ENCODE results near the gene ME1.

ME1 gene

DNA sequence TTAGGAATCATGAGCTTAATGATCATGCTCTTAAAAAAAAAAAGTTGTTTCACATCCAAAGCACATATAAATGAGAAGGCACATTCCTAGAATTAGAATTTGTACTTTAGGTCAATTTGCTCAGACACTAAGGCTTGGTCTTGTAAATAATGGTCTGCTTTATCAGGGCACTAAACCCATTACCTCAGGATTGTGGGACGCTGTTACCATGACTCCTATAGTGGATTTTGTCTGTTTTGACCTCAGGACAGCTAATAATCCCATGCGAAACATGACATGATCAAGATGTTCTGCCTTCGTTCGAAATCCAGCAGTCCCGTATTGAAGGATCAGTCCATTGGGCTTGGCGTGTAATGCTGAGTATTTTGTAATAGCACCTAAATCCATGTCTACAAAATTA is 240.2 kb downstream of the ME1 start:
- DNase-seq: no peak

DNA sequence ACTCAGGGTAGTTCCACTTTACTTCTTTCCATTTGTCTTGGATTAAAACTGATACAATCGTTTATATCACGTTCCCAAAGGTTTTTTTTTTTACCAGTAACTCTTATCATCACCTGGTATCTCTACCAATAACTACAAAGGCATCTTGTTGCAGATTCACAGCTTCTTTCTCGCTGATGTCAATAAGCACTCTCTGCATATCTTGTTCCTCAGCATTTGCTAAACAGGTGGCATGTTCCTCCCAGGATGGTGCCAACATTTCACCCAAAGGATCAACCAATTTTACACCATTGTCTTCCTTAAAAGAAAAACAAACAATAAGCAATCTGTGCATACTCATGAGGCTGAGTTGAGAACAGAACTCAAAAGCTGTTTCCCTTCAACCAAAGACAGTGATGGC is 242.3 kb downstream of the ME1 start:
- no peak for DNase-seq

DNA sequence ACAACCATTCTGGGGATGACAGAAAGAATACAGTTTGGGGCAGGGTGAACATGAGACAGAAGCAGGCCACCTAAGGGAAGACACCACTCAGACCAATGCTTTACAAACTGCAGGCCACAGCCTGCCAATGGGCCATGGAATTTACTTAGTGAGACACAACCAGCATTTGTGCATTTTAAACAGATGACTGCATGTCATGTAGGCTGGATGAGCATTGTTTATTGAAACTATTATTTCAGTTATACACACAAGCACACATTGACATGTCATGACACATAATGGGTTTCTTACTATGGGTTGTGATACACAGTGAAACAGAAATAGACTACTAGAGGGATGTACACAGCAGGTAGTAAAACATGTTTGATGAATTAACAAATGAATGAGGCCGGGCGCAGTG is 245.8 kb downstream of the ME1 start:
- no peak for DNase-seq

DNA sequence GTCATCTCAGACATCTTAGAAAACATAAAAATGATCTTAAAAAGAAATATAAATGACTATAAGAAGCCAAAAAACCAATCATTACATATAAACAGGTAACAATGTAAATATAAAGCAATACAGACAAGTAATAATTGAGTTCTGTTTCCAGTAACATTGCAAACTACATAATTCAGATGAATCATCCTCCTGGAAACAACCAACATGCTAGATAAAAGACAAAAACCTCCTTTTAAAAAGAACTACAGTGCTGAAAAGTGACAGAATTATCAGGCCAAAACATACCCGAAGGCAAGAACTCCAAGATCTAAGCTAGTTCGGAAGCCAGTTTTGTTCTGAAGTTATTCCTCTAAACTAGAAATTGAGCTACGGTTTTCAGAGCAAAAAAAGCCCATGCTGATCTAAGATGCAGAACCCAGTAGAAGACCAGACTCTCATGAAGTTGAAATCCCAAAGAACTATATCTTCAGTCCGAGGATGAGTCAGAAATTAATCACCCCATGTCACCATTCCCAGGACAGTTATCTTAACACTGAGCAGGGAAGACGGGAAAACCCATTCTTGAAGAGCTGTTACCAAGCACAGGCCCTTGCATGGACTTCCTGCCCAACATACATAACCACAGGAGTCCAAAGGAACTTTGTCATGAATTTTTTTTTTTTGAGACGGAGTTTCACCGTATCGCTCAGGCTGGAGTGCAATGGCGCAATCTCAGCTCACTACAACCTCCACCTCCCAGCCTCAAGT is 247.6 kb downstream of the ME1 start:
- DNase-seq: no peak

DNA sequence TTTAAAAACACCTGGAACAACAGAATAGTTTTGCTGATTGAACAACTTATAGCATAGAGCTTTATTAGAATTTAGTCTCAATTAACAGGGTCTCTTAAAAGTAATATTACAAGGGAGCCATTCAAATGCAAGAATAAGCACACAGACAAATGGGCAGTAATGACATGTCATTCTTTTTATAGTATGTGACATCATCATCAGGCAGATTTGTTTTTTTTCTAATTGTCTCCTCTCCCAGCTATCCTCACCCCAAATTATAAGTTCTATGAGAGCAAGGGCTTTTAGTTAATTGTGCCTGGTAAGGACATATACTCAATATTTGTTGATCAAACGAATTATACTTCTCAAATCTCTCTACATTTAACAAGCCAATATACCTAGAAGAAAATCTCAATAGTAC is 248.7 kb downstream of the ME1 start:
- DNase-seq: no peak

DNA sequence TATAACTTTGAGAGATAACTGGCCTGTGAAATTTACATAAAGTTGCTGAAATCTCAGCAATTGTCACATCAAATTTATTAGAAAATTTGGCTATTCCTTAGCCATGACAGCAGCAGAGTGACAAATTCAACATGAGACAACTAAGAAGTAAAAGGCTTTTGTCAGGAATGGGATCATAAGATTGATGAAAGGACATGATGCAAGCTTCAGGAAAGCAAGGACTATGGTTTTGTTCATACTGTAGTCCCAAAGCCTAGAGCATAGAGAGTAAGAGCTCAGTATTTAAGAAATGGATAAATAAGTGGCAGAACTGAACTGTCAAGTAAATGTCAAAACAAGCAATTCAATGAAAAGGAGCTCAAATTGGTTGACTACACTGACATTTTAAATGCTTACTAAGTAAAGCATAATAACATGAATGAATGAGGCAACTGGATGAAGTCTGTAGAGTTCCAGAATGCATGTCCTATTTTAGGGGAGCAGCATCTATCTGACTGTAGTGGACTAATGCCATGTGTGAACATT is 250.4 kb downstream of the ME1 start:
- DNase-seq: no peak

DNA sequence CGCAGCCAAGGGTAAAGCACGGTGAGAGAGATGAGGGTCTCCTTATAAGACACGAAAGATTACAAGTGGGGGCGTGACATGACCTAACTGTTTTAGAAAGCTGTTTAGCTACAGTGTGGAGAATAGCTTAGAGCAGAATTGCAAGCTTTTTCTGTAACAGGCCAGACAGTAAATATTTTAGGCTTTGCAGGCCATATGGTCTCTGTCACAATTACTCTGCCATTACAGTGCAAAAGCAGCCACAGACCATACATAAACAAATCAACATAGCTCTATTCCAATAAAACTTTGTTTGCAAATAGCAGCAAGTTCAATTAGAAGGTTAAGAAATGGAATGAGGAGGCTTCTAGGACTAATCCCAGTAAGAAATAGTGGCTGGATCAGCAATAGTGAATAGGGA is 254.6 kb downstream of the ME1 start:
- no peak for DNase-seq

DNA sequence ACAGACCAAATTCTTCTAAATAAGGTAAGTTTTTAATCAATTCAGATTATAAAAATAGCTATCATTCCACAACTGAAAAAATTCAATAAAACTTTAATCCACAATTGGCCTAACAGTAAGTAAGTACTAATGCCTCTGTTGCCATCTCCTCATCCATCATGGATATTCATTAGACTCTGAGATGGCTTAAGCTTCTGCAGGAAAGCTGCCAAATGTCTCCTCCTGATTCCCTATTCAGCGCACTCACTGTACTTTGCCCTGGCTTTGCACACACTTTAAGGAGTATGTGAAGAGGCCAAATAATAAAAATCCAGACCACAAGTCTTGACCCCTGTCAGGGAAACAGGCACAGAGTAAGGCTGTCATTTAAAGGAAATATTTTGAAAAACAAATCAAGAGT is 261.3 kb downstream of the ME1 start:
- peak in 1 of 14 donors; percentile 42 for DNase-seq

DNA sequence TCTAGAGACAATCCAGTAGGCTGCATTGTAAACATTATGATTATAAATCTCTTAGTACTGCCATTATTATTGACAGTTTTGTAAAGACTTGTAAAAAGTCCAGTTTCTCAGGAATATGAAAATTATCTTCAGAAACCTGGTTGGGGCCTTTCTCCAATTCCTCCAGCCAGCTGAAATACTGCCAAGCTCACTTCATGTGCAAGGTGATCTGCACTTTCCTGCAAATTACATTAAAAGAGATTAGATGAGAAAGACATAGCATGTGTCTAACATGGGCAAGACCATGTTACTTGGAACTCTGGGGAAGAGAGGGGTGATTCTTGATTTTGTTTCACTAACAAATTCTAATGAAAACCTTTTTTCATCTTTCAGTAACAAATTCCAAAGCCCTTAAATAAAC is 261.7 kb downstream of the ME1 start:
- peak in 1 of 14 donors; percentile 49 for DNase-seq

DNA sequence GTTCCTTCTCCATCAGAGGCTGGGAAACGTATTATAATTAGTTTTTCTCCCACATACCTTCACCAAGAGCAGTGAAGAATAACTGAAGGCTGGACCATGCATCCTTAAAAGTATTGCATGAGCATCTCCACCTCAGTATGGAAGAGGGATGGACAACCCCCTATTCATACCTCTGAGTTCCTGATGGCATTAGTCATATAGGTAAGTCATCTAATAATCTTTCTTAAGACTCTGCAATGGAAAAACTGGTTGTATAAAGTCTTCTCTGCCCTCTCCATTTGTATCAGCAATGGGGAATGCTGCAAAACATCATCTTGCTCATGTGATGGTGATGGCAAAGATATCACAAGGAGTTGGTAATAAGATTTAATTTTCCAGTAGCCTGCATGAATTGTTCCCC is 262.3 kb downstream of the ME1 start:
- no peak for DNase-seq

DNA sequence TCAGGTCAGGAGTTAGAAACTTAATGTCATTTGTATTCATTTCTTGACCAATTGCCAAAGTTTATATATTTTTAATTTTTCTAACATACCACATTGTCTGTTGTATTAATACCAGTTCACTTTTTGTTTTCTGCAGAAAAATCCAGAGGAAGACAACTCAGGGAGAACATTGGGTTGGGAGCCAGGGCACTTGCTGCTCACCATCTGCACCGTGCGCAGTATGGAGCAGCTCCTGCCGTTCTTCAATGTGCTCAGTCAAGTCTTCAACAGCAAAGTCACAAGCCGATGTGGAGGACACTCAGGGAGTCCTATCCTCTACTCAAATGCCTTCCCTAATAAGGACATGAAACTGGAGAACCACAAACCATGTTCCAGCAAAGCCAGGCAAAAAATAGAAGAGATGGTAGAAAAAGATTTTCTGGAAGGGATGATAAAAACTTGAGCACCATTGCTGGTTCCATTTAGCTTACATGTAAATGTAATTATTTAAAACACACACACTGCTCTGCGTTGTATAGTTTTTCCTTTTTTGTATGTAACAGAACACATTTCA is 263.0 kb downstream of the ME1 start:
- peak in 2 of 14 donors; percentile 9 to 87 for DNase-seq

All from C1 segment of cervical spinal cord (tissue), 14 donors.